Measurements from ENCODE around the gene ARCN1.

ARCN1 gene

DNA sequence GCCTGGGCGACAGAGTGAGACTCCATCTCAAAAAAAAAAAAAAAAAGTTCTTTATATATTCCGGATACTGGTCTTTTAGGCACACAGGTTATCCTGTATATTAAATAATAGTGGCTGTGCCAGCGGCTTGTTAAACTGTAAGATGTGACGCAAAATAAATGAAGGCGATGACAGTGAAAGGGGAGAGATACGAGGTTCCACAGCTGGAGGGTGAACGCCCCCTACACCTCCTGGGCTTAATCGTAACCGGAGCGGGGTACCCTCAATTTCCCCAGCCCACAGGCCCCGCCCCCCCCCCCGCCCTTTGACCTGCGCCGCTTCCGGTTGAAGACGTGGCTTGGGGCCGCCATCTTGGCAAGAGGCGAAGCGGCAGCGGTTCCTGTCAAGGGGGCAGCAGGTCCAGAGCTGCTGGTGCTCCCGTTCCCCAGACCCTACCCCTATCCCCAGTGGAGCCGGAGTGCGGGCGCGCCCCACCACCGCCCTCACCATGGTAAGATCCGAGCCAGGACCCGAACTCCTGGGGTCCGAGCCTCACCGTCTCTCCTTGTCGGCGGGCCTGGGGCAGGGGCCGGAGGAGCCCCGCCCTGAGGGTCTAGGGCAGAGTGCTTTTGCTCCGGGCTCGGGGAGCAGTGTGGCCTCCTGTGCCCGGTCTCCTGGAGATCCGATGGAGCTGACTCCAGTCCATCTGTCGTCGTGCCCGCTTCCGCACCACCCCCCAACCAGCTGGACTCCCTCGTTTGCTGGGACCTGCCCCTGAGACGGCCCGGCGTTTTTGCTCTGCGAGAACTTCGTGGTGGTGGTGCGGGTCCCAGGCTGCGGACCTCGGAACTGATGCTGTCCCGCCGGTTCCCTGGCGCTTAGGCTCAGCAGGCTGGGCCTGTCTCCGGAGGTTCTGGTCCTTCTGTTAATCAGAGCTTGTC lies at the start of gene ARCN1:
Gene ARCN1 (plus strand): TSS at position 349 of the 920 bp plus-strand sequence. CDS start 139 bp downstream, at position 488.
- DNase-seq (ENCODE audit: low spot score), result peak; percentile 78
- CTCF ChIA-PET, result interaction anchor here (0.7 kb wide), 2 partner anchors 59 to 136 kb away, joined by 3 to 4 read pairs; no protein-coding TSS in a partner anchor

DNA sequence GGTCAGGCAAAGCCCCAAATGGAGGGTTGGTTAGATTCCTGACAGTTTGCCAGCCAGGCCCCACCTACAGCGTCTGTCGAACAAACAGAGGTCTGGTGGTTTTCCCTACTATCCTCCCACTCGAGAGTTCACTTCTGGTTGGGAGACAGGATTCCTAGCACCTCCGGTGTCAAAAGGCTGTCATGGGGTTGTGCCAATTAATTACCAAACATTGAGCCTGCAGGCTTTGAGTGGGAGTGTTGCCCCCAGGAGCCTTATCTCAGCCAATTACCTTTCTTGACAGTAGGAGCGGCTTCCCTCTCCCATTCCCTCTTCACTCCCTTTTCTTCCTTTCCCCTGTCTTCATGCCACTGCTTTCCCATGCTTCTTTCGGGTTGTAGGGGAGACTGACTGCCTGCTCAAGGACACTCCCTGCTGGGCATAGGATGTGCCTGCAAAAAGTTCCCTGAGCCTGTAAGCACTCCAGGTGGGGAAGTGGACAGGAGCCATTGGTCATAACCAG lies 49.6 kb upstream of the ARCN1 start:
- CTCF ChIA-PET, result interaction anchor here (0.7 kb wide), 1 partner anchor 78 kb away, joined by 3 read pairs; no protein-coding TSS in a partner anchor
- POLR2A ChIA-PET (ENCODE audit: low non-redundant PET), result no interaction called here
- no peak for DNase-seq (ENCODE audit: low spot score)
- H3K27ac ChIP-seq, result no peak overlapping the region; the same call in 1 of the 2 replicates
- TF ChIP-seq, protein P1, sequence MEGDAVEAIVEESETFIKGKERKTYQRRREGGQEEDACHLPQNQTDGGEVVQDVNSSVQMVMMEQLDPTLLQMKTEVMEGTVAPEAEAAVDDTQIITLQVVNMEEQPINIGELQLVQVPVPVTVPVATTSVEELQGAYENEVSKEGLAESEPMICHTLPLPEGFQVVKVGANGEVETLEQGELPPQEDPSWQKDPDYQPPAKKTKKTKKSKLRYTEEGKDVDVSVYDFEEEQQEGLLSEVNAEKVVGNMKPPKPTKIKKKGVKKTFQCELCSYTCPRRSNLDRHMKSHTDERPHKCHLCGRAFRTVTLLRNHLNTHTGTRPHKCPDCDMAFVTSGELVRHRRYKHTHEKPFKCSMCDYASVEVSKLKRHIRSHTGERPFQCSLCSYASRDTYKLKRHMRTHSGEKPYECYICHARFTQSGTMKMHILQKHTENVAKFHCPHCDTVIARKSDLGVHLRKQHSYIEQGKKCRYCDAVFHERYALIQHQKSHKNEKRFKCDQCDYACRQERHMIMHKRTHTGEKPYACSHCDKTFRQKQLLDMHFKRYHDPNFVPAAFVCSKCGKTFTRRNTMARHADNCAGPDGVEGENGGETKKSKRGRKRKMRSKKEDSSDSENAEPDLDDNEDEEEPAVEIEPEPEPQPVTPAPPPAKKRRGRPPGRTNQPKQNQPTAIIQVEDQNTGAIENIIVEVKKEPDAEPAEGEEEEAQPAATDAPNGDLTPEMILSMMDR (conservative IDR thresholded peaks at IDR 0.05; ENCODE audit: low read depth), result peak; percentile 26

More for the DNA sequence above, at the start of gene ARCN1:
- H3K27ac ChIP-seq, result peak within 1 kb of the TSS; percentile 91
- TF ChIP-seq, protein P1 (conservative IDR thresholded peaks at IDR 0.05; ENCODE audit: low read depth), result no peak
- POLR2A ChIA-PET (ENCODE audit: low non-redundant PET), result interaction anchor here (0.6 to 0.7 kb wide), 3 partner anchors 295 to 1191 kb away, joined by 5 to 6 read pairs (median 5); no protein-coding TSS in a partner anchor

DNA sequence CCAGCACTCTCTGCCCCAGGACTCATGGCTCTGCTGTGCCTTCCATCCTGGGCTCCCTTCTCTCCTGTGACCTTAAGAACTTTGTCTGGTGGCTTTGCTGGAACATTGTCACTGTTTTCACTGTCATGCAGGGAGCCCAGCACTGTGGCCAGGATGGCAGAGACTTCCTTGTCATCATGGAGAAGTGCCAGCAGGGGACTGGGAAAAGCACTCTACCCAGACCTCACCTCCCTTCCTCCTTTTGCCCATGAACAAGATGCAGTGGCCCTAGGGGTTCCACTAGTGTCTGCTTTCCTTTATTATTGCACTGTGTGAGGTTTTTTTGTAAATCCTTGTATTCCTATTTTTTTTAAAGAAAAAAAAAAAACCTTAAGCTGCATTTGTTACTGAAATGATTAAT lies 47.9 kb upstream of the ARCN1 start:
- ChIA-PET CTCF (interaction anchor here (0.6 to 0.7 kb wide), 2 partner anchors 636 to 735 kb away, joined by 3 read pairs; no protein-coding TSS in a partner anchor), POLR2A (ENCODE audit: low non-redundant PET) (no interaction called here)
- TF ChIP-seq, protein P1 (conservative IDR thresholded peaks at IDR 0.05; ENCODE audit: low read depth), result no peak
- peak overlapping the region; percentile 11; the same call in 1 of the 2 replicates for H3K27ac ChIP-seq
- DNase-seq (ENCODE audit: low spot score), result no peak

DNA sequence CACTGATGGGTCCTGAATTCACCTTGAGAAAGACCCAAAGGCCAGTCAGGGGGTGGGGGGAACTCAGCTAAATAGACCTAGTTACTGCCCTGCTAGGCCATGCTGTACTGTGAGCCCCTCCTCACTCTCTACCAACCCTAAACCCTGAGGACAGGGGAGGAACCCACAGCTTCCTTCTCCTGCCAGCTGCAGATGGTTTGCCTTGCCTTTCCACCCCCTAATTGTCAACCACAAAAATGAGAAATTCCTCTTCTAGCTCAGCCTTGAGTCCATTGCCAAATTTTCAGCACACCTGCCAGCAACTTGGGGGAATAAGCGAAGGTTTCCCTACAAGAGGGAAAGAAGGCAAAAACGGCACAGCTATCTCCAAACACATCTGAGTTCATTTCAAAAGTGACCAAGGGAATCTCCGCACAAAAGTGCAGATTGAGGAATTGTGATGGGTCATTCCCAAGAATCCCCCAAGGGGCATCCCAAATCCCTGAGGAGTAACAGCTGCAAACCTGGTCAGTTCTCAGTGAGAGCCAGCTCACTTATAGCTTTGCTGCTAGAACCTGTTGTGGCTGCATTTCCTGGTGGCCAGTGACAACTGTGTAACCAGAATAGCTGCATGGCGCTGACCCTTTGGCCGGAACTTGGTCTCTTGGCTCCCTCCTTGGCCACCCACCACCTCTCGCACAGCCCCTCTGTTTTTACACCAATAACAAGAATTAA lies 47.3 kb upstream of the ARCN1 start:
- no peak overlapping the region for H3K27ac ChIP-seq
- ChIA-PET CTCF (interaction anchor here (0.5 to 0.7 kb wide), 3 partner anchors 16 to 734 kb away, joined by 3 to 5 read pairs (median 3); no protein-coding TSS in a partner anchor), POLR2A (ENCODE audit: low non-redundant PET) (interaction anchor here (0.6 kb wide), 1 partner anchor 28 kb away, joined by 3 read pairs; no protein-coding TSS in a partner anchor)
- no peak for DNase-seq (ENCODE audit: low spot score)
- TF ChIP-seq, protein P1 (conservative IDR thresholded peaks at IDR 0.05; ENCODE audit: low read depth), result no peak

DNA sequence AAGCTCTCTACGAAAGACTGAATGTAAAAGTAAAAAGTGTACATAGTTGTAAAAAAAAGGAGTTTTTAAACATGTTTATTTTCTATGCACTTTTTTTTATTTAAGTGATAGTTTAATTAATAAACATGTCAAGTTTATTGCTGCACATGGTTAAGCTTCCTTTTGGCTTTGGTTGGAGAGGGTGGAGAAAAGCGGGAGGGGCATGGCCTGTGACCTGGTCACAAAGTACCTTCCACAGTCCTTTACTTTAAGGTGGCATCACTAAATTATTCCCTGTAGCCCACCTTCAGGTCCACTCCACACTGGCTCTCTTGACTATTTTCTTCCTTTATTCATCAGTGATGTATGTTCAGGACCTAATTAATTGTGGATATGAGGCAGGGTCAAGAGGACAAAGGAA lies 45.5 kb upstream of the ARCN1 start:
- CTCF ChIA-PET, result no interaction called here
- H3K27ac ChIP-seq, result no peak overlapping the region
- TF ChIP-seq, protein P1 (conservative IDR thresholded peaks at IDR 0.05; ENCODE audit: low read depth), result no peak
- DNase-seq (ENCODE audit: low spot score), result no peak
- POLR2A ChIA-PET (ENCODE audit: low non-redundant PET), result no interaction called here

DNA sequence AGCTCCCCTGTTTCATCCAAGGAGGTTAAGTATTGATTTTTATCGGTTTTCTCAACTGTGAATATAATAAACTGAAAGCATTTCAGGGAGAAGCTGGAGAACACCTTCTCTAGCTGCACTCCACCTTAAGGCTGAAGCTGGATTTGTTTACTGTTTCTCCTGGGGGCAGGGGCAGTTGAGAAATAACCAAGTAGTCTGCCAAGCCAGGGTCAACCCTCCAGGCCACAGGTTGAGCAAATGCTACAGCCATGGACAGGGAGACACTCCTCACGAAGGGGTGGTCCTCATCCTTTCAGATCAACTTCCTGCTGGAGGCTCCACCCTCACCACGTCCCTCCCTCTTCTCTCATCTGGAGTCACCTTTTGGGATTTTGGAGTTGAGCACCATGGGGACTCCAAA lies 45.1 kb upstream of the ARCN1 start, which contains the start of gene TTC36:
Gene TTC36 (plus strand): TSS at position 366 of the 400 bp plus-strand sequence. CDS start 21 bp downstream, at position 387.
- H3K27ac ChIP-seq, result no peak within 1 kb of the TSS
- TF ChIP-seq, protein P1 (conservative IDR thresholded peaks at IDR 0.05; ENCODE audit: low read depth), result no peak
- DNase-seq (ENCODE audit: low spot score), result no peak
- CTCF ChIA-PET, result no interaction called here
- POLR2A ChIA-PET (ENCODE audit: low non-redundant PET), result no interaction called here
